ENCODE measurements around the gene PARD3.
A peak's percentile ranks its signal among the peaks of the same experiment; 100 is the strongest.

PARD3 gene

DNA sequence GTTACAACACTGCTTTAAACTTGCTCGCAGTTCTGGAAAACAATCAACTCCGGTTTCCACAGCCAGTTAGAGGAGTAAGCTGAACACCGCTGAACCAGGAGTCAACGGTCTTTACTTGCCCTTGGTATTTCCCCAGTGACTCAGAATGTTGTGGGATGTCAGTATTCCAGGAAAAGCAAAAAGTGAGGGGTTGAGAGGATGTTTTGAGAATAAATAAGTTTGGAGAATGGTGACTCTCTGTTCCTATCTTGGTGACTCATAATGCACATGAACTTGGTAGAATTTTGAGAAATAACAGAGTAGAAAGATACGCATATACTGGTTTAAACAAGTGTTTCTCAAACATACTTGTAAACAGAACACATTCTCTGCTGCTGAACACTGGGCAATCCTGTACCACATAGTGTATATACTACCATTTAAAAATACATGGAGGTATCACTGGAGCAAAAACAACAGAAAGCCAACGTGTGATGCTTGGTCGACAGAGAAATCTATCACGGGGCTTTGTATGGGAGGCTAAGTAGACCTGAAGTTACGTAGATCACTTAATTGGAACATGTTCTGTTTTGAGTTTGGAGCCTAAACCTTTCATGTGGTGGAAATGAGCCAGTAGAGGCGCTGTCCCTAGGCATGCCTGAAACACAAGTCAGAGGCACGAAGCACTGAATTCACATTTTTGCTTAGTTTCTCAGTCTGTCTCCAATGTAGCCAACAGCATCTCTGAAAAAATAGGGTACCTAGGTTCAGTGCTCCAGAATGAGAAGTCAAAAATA is 534.3 kb downstream of the PARD3 start:
- no peaks in the 10 kb centered on the region for H4K20me1 ChIP-seq (ENCODE audit: control insufficient read depth, insufficient read depth, low read depth, low read length)
- no peaks in the 10 kb centered on the region for H3K9me3 ChIP-seq (ENCODE audit: control insufficient read depth, insufficient read depth, low read length)
- H3K27me3 ChIP-seq (ENCODE audit: control insufficient read depth, low read length), result peaks cover 3% of the 10 kb centered on the region
- no peaks in the 10 kb centered on the region for H3K9me2 ChIP-seq (replicated peaks; ENCODE audit: control insufficient read depth, low read length)
- H3K4me3 ChIP-seq (ENCODE audit: low read length), result no peak overlapping the region
- no peak overlapping the region for H3K27ac ChIP-seq (ENCODE audit: low read depth, low read length)
- TF ChIP-seq CTCF (IDR thresholded peaks at IDR 0.05; ENCODE audit: low read depth, low read length, poor library complexity, severe bottlenecking) (peak; percentile 46), EZH2phosphoT487 (IDR thresholded peaks at IDR 0.05; ENCODE audit: borderline replicate concordance, low read length) (no peak)
- H3K79me2 ChIP-seq (ENCODE audit: control insufficient read depth, low read length), result no peaks in the 10 kb centered on the region
- H3K4me1 ChIP-seq (ENCODE audit: control insufficient read depth, low read length), result no peaks in the 10 kb centered on the region
- H3K4me2 ChIP-seq (ENCODE audit: low read length), result no peak overlapping the region
- H3F3A ChIP-seq (ENCODE audit: control insufficient read depth, insufficient read depth), result no peaks in the 10 kb centered on the region
- H3K36me3 ChIP-seq (ENCODE audit: control insufficient read depth, low read length), result no peaks in the 10 kb centered on the region

DNA sequence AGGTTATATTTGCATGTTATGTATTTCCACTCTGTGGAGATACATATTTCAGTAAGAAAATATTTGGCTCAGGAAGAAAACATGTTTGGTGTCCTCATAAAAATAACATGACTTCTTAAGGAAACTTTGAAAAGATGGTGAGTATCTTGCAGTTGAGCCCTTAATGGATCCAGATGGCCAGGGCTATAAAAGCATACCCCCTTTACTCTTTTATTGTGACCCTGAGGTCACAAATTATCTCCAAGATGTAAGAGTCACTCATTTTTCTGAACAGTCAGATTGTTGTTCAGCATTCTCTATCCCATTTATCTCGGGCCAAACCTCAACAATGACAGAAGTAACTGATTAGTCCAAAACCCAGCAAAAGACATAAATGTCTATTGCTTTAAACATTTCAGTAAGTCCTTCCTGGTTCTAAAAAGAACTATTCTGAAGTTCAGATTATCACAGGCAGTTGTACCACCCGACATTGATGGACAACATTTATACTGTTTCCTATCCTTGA is 539.4 kb downstream of the PARD3 start:
- Histone ChIP-seq H3F3A (ENCODE audit: control insufficient read depth, insufficient read depth) (no peaks in the 10 kb centered on the region), H4K20me1 (ENCODE audit: control insufficient read depth, insufficient read depth, low read depth, low read length) (no peaks in the 10 kb centered on the region), H3K27ac (ENCODE audit: low read depth, low read length) (no peak overlapping the region), H3K79me2 (ENCODE audit: control insufficient read depth, low read length) (no peaks in the 10 kb centered on the region), H3K4me3 (ENCODE audit: low read length) (no peak overlapping the region), H3K27me3 (ENCODE audit: control insufficient read depth, low read length) (no peaks in the 10 kb centered on the region), H3K4me1 (ENCODE audit: control insufficient read depth, low read length) (no peaks in the 10 kb centered on the region), H3K9me3 (ENCODE audit: control insufficient read depth, insufficient read depth, low read length) (no peaks in the 10 kb centered on the region), H3K4me2 (ENCODE audit: low read length) (no peak overlapping the region), H3K9me2 (replicated peaks; ENCODE audit: control insufficient read depth, low read length) (no peaks in the 10 kb centered on the region), H3K36me3 (ENCODE audit: control insufficient read depth, low read length) (no peaks in the 10 kb centered on the region)
- TF ChIP-seq EZH2phosphoT487 (IDR thresholded peaks at IDR 0.05; ENCODE audit: borderline replicate concordance, low read length), result no peak
- no peak for TF ChIP-seq CTCF (IDR thresholded peaks at IDR 0.05; ENCODE audit: low read depth, low read length, poor library complexity, severe bottlenecking)

DNA sequence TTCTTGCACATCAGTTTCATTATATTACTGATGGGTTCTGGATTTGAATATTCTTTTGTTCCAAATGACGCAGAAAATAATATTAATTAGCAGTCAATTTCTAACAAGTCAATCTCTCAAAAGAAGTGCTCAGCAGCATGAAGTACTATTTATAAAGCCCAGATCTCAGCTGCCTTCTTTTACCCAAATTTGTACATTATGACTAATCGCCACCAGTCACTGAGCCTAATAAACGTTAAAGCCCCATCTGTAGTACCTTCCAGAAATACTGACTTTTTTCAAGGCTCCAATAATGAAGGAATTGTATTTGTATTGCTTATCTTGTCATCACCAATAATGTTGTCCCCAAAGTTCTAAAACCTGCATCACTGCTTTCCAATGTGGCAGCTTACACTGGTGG is 540.2 kb downstream of the PARD3 start:
- no peaks in the 10 kb centered on the region for H3K9me2 ChIP-seq (replicated peaks; ENCODE audit: control insufficient read depth, low read length)
- H3K4me2 ChIP-seq (ENCODE audit: low read length), result no peak overlapping the region
- H3K27me3 ChIP-seq (ENCODE audit: control insufficient read depth, low read length), result no peaks in the 10 kb centered on the region
- no peaks in the 10 kb centered on the region for H3K79me2 ChIP-seq (ENCODE audit: control insufficient read depth, low read length)
- H3F3A ChIP-seq (ENCODE audit: control insufficient read depth, insufficient read depth), result no peaks in the 10 kb centered on the region
- H3K9me3 ChIP-seq (ENCODE audit: control insufficient read depth, insufficient read depth, low read length), result no peaks in the 10 kb centered on the region
- no peaks in the 10 kb centered on the region for H4K20me1 ChIP-seq (ENCODE audit: control insufficient read depth, insufficient read depth, low read depth, low read length)
- H3K27ac ChIP-seq (ENCODE audit: low read depth, low read length), result no peak overlapping the region
- no peaks in the 10 kb centered on the region for H3K4me1 ChIP-seq (ENCODE audit: control insufficient read depth, low read length)
- H3K36me3 ChIP-seq (ENCODE audit: control insufficient read depth, low read length), result no peaks in the 10 kb centered on the region
- TF ChIP-seq EZH2phosphoT487 (IDR thresholded peaks at IDR 0.05; ENCODE audit: borderline replicate concordance, low read length), result no peak
- no peak for TF ChIP-seq CTCF (IDR thresholded peaks at IDR 0.05; ENCODE audit: low read depth, low read length, poor library complexity, severe bottlenecking)
- no peak overlapping the region for H3K4me3 ChIP-seq (ENCODE audit: low read length)
